ENCODE measurements around the gene RAF1.

Gene RAF1

DNA sequence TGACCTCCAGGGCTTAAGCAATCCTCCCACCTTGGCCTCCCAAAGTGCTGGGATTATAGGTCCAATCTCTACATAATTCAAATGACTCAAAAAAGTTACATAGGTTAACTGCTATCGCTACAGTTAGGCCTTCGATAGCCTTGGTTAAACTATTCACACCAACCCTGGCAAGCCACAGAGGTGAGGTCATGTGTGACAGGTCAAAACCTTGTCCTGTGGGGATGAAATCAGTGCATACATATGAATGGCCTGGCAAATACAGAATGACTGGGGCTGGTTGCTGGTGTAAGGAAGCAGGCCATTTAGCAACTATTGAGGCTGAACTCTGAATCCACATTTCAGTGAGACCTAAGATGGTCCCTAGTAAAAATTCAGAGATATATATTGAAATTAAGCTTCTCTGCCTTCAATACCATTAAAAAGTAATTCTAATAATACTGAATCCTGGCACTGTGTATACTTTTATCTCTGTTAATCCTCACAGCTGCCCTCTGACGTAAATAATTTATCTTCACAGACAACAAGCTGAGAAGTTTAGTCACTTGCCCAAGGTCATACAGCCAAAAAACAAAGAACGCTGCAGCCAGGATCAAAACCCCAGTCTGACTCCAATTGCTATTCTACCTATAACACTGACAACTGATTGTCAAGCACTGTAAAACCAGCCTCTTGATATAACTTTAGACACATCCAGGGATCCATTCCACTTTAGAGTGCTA lies 71.8 kb downstream of the RAF1 start:
- no peak for DNase-seq (ENCODE audit: low read depth)

DNA sequence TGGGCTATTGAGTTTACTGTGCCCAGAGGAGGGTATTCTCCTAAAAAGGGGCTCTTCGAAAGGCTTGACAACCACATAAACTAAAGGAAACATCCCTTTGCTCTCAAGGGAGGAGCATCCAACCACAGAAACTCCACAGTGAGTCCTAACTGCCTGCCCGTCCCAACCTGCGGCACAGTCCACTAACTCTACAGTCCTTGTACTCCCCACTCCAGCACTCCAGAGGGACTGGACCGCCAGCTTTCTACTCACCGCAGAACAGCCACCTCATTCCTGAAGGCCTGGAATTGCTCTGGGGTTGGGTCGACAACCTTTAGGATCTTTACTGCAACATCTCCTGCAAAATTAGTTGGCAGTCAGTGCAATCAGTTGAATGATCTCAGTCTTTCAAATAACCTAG lies 72.5 kb downstream of the RAF1 start:
- no peak for DNase-seq (ENCODE audit: low read depth)

DNA sequence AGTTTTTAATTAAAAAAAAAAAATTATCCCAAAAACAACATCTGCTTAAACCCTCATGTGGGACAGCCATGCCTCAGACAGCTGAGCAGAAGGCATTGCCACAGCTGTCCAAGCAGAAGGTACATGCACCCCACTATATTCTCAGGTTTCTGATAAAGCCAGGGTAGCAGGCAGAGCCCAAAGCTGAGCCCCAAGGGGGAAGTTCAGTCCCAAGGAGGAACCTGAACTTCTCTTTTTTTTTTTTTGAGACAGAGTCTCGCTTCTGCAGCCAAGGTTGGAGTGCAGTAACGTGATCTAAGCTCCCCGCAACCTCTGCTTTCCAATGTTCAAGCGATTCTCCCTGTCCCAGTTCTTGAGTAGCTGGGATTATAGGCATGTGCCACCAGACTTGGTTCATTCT lies 73.8 kb downstream of the RAF1 start:
- no peak for DNase-seq (ENCODE audit: low read depth)

DNA sequence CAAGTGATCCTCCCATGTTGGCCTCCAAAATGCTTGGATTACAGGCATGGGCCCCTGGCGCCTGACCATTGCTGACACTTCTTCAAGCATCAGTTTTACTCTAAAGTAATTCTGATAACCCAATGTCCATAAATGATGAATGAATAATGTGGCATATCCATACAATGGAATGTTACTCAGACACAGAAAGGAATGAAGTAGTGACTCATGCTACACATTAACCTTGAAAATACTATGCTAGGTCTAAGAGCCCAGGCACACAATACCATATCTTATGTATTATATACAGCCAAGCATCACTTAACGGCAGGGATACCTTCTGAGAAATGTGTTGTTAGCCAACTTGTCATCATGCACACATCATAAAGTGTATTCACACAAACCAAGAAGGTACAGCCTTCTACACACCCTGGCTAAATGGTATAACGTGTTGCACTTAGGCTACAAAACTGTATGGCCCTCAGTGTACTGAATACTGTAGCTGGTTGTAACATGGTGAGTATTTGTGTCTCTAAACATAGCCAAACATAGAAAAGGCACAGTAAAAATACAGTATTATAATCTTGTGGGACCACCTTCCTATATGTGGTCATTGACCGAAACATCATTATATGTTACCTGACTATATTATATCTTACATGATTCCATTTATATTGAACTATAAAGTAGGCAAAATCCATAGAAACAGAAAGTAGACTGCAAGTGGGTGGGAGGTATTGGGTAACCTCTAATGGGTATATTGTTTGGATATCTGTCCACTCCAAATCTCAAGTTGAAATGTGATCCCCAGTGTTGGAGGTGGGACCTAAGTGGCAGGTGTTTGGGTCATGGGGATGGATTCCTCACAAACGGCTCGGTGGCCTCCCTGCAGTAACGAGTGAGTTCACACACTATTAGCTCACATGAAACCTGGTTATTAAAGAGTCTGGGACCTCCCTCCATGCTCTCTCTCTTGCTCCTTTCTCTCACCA lies 75.6 kb downstream of the RAF1 start:
- DNase-seq (ENCODE audit: low read depth): no peak

DNA sequence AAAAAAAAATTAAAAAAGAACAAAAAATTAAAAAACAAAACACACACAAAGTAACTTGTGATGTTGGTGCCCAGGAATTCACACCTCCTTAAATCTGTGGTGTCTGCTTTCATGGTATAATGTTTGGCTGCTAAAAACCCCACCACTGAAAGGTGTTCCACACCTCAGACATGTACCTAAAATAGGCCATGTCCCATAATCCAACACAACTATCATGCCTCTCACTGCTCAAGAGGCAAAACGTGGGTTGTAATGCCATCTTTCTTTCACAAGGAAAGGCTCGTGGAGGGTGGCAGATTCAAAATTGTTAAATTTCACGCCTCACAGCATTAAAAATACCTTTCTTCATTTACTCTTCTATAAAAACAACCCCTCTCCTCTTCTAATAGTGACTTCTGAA lies 77.5 kb downstream of the RAF1 start:
- DNase-seq (ENCODE audit: low read depth): no peak

DNA sequence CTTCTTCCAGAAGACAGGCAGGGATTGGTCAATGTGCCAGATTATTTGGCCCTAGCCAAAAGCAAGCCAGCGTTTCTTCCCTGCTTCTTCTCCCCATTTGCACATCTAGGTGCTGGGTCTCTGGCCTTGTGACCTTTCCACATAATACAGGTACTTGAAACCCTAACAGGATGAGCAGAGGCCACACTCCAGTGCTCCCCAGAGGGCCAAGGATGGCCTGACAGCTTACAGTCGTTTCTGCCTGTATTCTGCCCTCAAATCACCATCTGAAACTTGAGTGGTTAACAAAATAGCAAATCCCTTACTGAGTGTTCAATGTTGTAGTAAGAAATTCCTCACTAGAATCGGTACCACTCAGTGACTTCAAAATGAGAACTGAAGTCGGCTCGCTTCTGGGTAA lies 77.9 kb downstream of the RAF1 start:
- no peak for DNase-seq (ENCODE audit: low read depth)

DNA sequence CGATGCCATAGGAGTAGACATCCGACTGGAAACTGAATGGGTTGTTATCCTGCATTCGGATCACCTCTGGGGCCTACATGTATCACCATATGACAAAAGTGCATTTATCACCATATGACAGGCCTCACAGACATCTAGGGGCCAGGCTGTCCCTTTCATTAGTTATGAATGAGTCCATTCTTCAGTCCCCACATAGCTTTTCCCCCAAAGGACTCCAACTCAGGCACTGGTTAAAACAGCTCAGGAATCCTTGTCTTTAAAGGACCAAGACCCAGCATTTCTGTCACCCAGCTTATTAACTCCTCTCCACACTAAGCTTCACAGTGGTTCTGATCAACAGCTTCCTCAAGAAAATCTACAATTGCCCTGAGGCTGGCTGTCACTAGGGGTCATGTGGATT lies 78.7 kb downstream of the RAF1 start:
- no peak for DNase-seq (ENCODE audit: low read depth)

DNA sequence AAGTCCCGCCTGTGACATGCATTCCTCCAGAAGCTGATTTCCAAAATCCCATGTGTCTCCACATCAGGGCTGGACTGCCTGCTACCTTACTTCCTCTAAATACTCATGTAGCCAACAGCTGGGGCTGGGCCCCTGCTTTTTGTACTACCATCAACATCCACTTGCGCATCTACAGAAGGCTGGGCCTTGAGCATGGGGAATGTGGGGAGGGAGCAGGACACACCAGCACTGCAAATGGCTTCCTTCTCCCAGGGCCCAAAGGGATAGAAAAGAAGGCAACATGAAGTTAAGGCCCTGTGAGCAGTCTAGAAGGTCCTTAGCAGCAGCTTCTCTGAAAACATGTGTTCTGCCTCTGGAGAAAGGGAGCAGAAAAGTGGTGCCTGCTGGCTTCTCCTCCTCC lies 79.8 kb downstream of the RAF1 start:
- no peak for DNase-seq (ENCODE audit: low read depth)

DNA sequence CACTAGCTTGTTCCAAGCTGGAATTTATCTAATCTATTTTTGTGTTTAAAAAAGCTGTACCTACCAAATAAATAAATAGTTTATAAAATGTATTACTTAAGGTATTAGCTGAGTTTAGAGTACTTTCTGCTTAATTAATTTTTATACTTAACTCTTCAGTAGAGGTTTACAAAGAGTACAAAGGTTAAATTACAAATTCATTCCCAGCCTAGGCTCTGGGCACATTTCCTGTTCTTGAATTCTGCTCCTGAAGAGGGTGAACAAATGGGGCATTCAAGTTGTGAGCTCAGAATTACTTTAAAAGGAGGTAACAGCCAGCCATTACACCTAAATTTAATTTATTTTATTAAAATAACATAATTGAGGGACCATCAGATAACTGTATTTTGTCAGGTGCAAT lies 80.6 kb downstream of the RAF1 start:
- no peak for DNase-seq (ENCODE audit: low read depth)

DNA sequence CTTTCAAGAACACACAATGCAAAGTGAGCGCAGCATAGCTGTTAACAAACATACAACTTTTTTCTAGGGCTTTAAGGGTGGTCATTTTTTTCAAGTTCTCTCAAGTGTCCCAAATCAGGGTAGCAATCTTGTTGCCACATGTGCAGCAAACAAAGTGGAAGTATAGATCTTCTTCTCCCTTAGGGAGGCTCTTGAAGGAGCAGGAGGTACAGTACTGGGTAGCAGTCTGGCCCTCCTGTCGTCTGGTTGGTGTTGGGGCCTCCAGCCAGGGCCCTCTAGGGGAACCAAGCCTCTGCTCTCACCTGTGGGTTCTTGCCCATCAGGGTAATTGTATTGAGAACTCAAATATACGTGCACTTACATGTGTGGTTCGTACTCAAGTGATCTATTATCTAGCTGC lies 81.2 kb downstream of the RAF1 start:
- DNase-seq (ENCODE audit: low read depth): no peak

DNA sequence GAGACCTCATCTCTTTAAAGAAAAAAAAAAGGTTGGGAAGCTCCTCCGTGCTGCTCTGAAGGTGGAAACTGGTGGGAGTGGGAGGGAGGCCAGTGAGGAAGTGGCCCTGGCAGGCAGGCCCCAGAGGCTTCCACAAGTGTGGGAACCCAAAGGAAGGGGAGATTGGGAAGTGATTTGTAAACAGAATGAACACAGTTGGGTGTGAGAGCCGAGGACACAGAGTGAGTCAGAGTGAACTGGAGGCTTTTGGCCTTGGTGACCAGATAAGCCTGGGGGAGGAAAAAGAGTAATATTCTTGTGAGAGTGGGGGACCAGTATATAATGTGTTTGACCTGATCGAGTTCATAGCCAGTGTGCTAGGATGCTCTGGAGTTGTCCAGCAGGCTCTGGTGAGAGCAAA lies 84.0 kb downstream of the RAF1 start:
- no peak for DNase-seq (ENCODE audit: low read depth)

DNA sequence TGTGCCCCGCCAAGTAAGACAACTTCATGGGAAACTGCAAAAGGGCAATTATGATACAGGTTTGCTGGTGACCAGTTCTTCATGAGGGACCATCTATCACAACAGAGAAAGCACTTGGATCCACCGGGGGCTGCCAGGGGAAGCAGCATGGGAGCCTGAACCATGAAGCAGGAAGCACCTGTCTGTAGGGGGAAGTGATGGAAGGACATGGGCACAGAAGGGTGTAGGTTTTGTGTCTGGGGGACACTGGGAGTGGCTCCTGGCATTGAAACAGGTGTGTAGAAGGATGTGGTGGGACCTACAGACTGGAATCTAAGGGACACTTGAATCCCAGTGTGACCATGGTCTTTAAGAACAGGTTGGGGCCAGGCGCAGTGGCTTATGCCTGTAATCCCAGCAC lies 84.5 kb downstream of the RAF1 start:
- DNase-seq (ENCODE audit: low read depth): no peak

DNA sequence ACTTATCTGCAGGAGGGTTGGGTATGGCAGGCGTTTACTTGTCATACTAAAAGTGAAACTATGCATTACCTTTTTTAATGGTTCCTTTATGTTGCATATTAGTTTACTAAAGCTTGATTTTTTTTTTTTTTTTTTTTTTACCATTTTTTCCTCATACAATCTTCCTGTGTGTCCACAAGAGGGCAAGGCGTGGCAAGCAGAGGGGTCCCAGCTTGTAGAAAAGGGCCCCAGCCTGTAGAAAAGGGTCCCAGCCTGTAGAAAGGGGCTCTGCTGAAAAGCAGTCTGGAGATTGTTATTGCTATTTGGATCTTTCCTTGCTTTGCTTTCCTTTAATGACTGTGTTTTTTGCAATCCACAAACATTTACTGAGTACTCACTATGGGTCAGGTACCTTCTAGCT lies 85.2 kb downstream of the RAF1 start:
- no peak for DNase-seq (ENCODE audit: low read depth)

DNA sequence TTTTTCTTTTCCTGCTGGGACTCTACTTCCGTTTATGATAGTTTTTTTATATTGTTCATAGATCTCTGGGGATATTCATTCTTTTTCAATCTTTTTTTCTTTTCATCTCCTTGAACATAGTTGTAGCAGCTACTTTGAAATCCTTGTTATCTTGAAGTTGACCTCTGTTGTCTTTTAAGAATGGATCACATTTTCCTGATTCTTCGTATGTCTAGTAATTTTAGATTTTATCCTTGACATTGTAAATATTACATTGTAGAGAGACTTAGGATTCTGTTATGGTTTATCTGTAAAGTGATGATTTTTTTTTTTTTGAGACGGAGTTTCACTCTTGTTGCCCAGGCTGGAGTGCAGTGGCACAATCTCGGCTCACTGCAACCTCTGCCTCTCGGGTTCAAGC lies 86.5 kb downstream of the RAF1 start:
- DNase-seq (ENCODE audit: low read depth): no peak

DNA sequence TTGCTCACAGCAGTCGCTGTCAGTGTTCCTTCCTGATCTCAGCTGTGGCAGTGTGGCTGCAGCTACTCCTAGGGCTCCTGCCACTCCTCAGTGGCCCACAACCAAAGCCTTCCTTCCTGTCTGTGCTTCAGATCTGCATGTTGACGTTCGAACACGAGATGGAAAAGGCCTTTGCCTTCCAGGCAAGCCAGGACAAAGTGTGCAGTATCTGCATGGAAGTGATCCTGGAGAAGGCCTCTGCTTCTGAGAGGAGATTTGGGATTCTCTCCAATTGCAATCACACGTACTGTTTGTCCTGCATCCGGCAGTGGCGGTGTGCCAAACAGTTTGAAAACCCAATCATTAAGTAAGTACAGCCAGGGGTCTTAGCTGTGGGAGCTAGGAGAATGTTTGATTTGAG lies 89.3 kb downstream of the RAF1 start:
- no peak for DNase-seq (ENCODE audit: low read depth)

DNA sequence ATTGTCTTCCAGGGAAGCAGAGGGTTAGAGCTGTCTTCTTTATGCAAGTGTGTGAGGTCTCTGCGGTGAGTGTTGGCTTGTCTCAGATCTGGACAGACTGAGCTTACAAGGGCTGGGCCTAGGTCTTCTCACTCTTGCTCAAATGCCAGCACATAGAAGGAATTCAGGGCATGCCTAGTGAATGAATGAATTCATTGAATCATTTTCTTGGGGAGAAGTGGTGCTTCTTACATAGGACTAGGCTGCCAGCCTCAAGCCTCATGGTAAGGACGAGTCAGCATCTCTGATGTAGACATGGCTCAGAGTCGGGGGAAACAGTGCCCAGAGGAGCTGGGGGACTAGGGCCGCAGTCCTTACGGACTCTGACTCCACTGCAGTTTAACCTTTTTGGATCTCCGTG lies 89.8 kb downstream of the RAF1 start:
- no peak for DNase-seq (ENCODE audit: low read depth)

DNA sequence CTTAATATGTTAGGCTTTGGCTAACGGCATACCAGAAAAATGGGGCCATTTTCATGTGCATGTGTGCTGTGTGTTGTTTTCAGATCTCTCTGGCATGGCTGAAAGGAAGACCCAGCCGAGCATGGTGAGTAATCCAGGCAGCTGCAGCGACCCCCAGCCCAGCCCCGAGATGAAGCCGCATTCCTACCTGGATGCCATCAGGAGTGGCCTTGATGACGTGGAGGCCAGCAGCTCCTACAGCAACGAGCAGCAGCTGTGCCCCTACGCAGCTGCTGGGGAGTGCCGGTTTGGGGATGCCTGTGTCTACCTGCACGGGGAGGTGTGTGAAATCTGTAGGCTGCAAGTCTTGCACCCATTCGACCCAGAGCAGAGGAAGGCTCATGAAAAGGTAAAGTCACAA lies 91.9 kb downstream of the RAF1 start:
- no peak for DNase-seq (ENCODE audit: low read depth)

DNA sequence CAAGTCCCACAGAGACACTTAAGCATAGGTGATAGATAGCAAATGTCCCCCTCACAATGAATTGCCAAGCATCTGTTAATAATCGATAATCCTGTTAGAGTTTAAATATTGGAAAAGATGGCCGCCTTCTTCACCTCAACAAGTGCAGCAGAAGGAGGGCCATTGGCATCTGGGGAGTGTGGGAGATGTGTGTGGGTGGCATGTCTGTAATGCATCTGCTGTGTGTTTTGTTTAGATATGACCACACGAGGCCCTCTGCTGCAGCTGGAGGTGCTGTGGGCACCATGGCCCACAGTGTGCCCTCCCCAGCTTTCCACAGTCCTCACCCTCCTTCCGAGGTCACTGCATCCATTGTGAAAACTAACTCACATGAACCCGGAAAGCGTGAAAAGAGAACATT lies 94.1 kb downstream of the RAF1 start:
- DNase-seq (ENCODE audit: low read depth): no peak

DNA sequence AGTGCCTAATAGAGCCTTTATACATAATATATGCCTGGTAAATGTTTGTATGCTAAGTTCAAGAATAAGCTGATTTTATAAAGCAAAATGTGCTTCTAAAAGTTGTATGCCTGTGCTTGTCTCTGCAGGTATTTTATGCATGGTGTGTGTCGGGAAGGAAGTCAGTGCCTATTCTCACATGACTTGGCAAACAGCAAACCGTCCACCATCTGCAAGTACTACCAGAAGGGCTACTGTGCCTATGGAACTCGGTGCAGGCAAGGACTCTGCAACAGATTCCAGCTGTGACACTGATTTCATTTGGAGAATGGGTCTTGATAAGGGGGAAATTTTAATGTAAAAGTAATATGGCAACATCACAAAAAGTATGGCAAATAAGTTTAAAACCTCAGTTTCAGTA lies 95.2 kb downstream of the RAF1 start:
- DNase-seq (ENCODE audit: low read depth): no peak

DNA sequence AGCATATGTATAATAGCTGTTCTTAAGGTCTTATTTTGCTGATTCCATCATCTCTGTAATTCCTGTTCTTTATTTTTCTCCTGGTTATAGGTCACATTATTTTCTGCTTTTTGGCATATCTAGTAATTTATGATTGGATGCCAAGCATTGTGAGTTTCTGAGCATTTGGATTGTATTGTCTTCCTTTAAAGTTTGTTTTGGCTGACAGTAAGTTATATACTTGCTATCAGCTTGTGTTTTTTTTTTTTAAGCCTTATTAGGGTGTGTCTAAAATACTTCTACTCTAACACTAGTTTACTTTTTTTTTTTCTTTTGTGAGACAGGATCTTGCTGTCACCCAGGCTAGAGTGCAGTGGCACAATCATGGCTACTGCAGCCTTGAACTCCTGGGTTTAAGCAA lies 96.9 kb downstream of the RAF1 start:
- no peak for DNase-seq (ENCODE audit: low read depth)

DNA sequence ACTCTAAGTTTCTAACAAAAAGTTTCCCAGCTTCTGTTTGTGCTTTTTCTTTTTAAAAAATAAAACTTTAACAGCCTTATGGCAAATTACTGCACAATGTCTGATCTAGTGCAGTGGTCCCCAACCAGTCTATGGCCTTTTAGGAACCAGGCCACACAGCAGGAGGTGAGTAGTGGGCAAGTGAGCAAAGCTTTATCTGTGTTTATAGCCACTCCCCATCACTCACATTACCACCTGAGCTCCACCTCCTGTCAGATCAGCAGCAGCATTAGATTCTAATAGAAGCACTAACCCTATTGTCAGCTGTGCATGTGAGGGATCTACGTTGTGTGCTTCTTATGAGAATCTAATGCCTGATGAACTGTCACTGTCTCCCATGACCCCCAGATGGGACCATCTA lies 101.5 kb downstream of the RAF1 start:
- no peak for DNase-seq (ENCODE audit: low read depth)

DNA sequence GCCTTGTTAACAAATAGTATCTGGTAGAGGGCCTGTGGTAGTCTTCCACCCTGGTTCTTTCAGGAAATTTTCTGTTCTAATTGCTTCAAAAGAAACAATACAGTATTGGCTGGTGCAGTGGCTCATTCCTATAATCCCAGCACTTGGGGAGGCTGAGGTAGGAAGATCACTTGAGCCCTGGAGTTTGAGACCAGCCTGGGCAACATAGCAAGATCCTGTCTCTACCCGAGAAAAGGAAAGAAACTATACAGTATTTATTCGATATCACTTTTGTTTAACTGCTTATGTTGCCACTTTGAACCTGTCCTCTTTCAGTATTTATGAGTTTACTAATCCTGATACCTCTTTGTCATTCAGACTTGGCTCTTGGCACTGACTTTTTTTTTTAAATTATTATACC lies 102.5 kb downstream of the RAF1 start:
- DNase-seq (ENCODE audit: low read depth): no peak

DNA sequence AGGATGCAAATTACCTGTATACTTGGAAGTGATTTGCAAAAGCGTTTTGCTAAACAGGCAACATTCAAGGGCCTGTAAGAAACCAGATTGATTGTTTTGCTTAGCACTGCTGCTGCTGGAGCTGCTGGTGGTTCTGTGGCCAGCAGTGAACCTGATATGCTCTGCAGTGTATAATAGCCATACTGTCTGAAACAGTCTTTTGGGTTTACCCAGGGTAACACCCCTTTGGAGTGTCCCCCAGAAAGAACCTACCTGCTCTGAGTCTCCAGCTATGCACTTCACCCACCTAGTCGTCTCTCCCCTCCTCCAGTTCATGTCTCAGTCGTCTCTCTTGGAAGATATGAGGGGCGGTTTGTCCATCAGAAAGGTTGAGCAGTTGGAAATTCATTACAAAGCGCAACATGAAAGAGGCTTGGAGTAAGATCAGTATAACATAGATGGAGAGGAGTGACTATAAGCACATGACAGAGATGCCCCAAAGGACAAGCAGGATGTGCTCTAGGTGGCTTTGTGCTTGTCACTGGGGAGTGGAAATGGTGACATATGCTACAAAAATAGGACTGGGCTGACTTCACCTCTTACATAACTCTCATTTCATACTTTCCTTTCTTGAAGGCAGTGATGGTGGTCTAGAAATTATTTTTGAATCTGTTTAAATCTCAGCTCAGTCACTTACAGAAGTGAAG lies 103.3 kb downstream of the RAF1 start:
- DNase-seq (ENCODE audit: low read depth): no peak
